H1 (cell line): ENCODE data around the gene COA3. TPM values are rescaled to one million over a fixed set of nuclear protein-coding genes. Genes with fewer than 3 reads are reported as not detected.

ENCODE experiments used
- BACH1 ChIP-seq: IDR thresholded peaks from 2 replicates; pipeline ENCODE4 v1.6.1; 2012; ENCODE audit warnings: low read length, improper control_type of control experiment
- CREB1 ChIP-seq: IDR thresholded peaks from 2 replicates; pipeline ENCODE4 v1.6.1; 2012; ENCODE audit warnings: inconsistent platforms
- EZH2 ChIP-seq: fragments of 200-600 bp; sonication (generic); IDR thresholded peaks from 2 replicates; pipeline ENCODE4 v1.7.1; 2012; ENCODE audit warnings: low read depth, mild to moderate bottlenecking, moderate library complexity, low read length, inconsistent platforms; ENCODE audit not compliant: severe bottlenecking
- KDM1A ChIP-seq: fragments of 200-600, 300-600 bp; sonication (generic); IDR thresholded peaks from 2 replicates; pipeline ENCODE4 v1.7.1; 2016; ENCODE audit warnings: mild to moderate bottlenecking, low read length, borderline replicate concordance
- NANOG ChIP-seq: IDR thresholded peaks from 2 replicates; pipeline ENCODE4 v1.6.1; 2011; ENCODE audit warnings: low read length, low read depth, mild to moderate bottlenecking, inconsistent platforms; ENCODE audit not compliant: insufficient read depth, poor library complexity, severe bottlenecking
- PHF8 ChIP-seq: fragments of 200-600 bp; sonication (generic); conservative IDR thresholded peaks from 2 replicates; pipeline ENCODE4 v1.7.1; 2012; ENCODE audit warnings: low read depth, mild to moderate bottlenecking, inconsistent platforms, low read length, moderate library complexity
- POLR2A ChIP-seq, 2 experiments: IDR thresholded peaks; 1 replicate in 1 of 2; 2 replicates in 1 of 2; pipeline ENCODE4 v1.6.1; 2011; ENCODE audit warnings: low read depth in 2 of 2, low read length in 2 of 2, mild to moderate bottlenecking in 2 of 2; ENCODE audit errors: control extremely low read depth in 1 of 2
- SIRT6 ChIP-seq: IDR thresholded peaks from one replicate; pipeline ENCODE4 v1.7.1; 2012; ENCODE audit warnings: low read length, inconsistent platforms
- SIX5 ChIP-seq: IDR thresholded peaks from 2 replicates; pipeline ENCODE4 v1.6.1; 2011; ENCODE audit warnings: mild to moderate bottlenecking, low read depth, low read length
- TAF1 ChIP-seq: IDR thresholded peaks from 2 replicates; pipeline ENCODE4 v1.6.1; 2011; ENCODE audit warnings: mild to moderate bottlenecking, low read depth, low read length
- TBP ChIP-seq: IDR thresholded peaks from 2 replicates; pipeline ENCODE4 v1.6.1; 2011; ENCODE audit warnings: low read depth, low read length, improper control_type of control experiment
- YY1 ChIP-seq: IDR thresholded peaks from 2 replicates; pipeline ENCODE4 v1.6.1; 2011; ENCODE audit warnings: low read depth, mild to moderate bottlenecking, low read length
- polyA plus RNA-seq, 7 experiments: library from polyadenylated mRNA; depleted of rRNA in 3 of 7; stranded (reverse) in 5 of 7; unstranded in 2 of 7; fragments of >200 nt in 5 of 7; fragments of 200-250 nt in 2 of 7; gene quantifications; 1 replicate in 5 of 7; 2 replicates in 1 of 7; 4 replicates in 1 of 7; pipeline versions ENCODE4 v1.2.1 to v1.2.3, GENCODE V29; 2011 to 2013; ENCODE audit warnings: missing spikeins in 2 of 7, mixed read lengths in 2 of 7
- total RNA-seq: library from RNA; stranded (reverse); fragmentation: NEBNext Ultra II Directional; extraction: Animal tissue kit (Norgen Biotek cat#: 25700); gene quantifications from 2 replicates; pipeline ENCODE4 v1.2.1, GENCODE V29; 2021
- TF ChIP-seq, protein P1 (sequence below): IDR thresholded peaks from 2 replicates; pipeline ENCODE4 v1.6.1; 2012; ENCODE audit warnings: low read length, inconsistent platforms

COA3 gene
- total and polyA plus RNA-seq, 2 of the 8 experiments (the other 6 are each of a cell fraction or from before 2014, with no cell fraction given): 68.4 to 143 TPM

GRCh38 chr17:42773290-42774035, 25.0 kb downstream of the COA3 start, which contains the start of gene VPS25 (continued):
- TF ChIP-seq SIRT6 (no peak), TBP (peak; percentile 95), KDM1A (no peak), NANOG (no peak), PHF8 (peak; percentile 97), TAF1 (peak; percentile 100), POLR2A (IDR thresholded peaks at IDR 0.05; ENCODE audit: control extremely low read depth in 1 of 2, low read depth in 2 of 2, low read length in 2 of 2) (peak; percentile 72 to 97), SIX5 (peak; percentile 34), EZH2 (no peak), BACH1 (no peak), CREB1 (no peak), YY1 (peak; percentile 66)
- TF ChIP-seq, protein P1, sequence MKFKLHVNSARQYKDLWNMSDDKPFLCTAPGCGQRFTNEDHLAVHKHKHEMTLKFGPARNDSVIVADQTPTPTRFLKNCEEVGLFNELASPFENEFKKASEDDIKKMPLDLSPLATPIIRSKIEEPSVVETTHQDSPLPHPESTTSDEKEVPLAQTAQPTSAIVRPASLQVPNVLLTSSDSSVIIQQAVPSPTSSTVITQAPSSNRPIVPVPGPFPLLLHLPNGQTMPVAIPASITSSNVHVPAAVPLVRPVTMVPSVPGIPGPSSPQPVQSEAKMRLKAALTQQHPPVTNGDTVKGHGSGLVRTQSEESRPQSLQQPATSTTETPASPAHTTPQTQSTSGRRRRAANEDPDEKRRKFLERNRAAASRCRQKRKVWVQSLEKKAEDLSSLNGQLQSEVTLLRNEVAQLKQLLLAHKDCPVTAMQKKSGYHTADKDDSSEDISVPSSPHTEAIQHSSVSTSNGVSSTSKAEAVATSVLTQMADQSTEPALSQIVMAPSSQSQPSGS: peak; percentile 62; the same call in 1 of the 2 replicates
